HEK293T (cell line): ENCODE results near the gene ALG1L2.
"Not testable (repeated sequence)": the region's sequence is repeated elsewhere in the genome, so short reads cannot be mapped to it uniquely, and the experiment has no call there.

Source experiments
- CTCF ChIA-PET: fragments of 350-600 bp; formaldehyde crosslinking; extraction: SDS; loops from one replicate; lab custom pipeline; 2021; ENCODE audit warnings: antibody characterized with exemption, inconsistent platforms; lab: Yijun Ruan, JAX
- POLR2A ChIA-PET: fragments of 350-600 bp; formaldehyde crosslinking; extraction: SDS; loops from one replicate; lab custom pipeline; 2020; ENCODE audit warnings: antibody characterized with exemption, inconsistent platforms; lab: Yijun Ruan, JAX
- DNase-seq: peaks from one replicate; pipeline ENCODE4 v3.0.0; 2012; ENCODE audit warnings: mixed read lengths; ENCODE audit errors: extremely low spot score
- ARNT ChIP-seq: fragments of 450-650 bp; IDR thresholded peaks from 2 replicates; pipeline ENCODE4 v1.6.1; 2017; ENCODE audit warnings: mild to moderate bottlenecking
- BHLHE40 ChIP-seq: fragments of 450-650 bp; IDR thresholded peaks from 2 replicates; pipeline ENCODE4 v1.6.1; 2016; ENCODE audit warnings: mild to moderate bottlenecking, moderate library complexity, borderline replicate concordance
- CTBP1 ChIP-seq: fragments of 450-650 bp; IDR thresholded peaks from 2 replicates; pipeline ENCODE4 v1.6.1; 2016; ENCODE audit warnings: borderline replicate concordance
- ELF4 ChIP-seq: fragments of 450-650 bp; IDR thresholded peaks from 2 replicates; pipeline ENCODE4 v1.6.1; 2017; ENCODE audit warnings: antibody characterized with exemption
- FOXA1 ChIP-seq: fragments of 450-650 bp; IDR thresholded peaks from 2 replicates; pipeline ENCODE4 v1.6.1; 2016; ENCODE audit warnings: mild to moderate bottlenecking
- FOXK2 ChIP-seq: fragments of 450-650 bp; IDR thresholded peaks from 2 replicates; pipeline ENCODE4 v1.6.1; 2016; ENCODE audit warnings: mild to moderate bottlenecking
- FOXM1 ChIP-seq: fragments of 450-650 bp; IDR thresholded peaks from 2 replicates; pipeline ENCODE4 v1.6.1; 2017; ENCODE audit warnings: mild to moderate bottlenecking, borderline replicate concordance
- HDGF ChIP-seq: fragments of 450-650 bp; IDR thresholded peaks from 2 replicates; pipeline ENCODE4 v1.6.1; 2017; ENCODE audit warnings: antibody characterized with exemption, borderline replicate concordance
- L3MBTL2 ChIP-seq: fragments of 450-650 bp; conservative IDR thresholded peaks from 2 replicates; pipeline ENCODE4 v1.6.1; 2016; ENCODE audit warnings: mild to moderate bottlenecking
- LEF1 ChIP-seq: fragments of 450-650 bp; IDR thresholded peaks from 2 replicates; pipeline ENCODE4 v1.6.1; 2017; ENCODE audit warnings: mild to moderate bottlenecking, borderline replicate concordance
- NFRKB ChIP-seq: fragments of 450-650 bp; IDR thresholded peaks from 2 replicates; pipeline ENCODE4 v1.6.1; 2016; ENCODE audit warnings: mild to moderate bottlenecking, moderate library complexity
- PKNOX1 ChIP-seq: fragments of 450-650 bp; IDR thresholded peaks from 2 replicates; pipeline ENCODE4 v1.6.1; 2016
- SP1 ChIP-seq: fragments of 450-650 bp; IDR thresholded peaks from 2 replicates; pipeline ENCODE4 v1.6.1; 2017
- SUZ12 ChIP-seq: fragments of 450-650 bp; IDR thresholded peaks from 2 replicates; pipeline ENCODE4 v1.6.1; 2016; ENCODE audit warnings: mild to moderate bottlenecking
- TARDBP ChIP-seq: fragments of 450-650 bp; IDR thresholded peaks from 2 replicates; pipeline ENCODE4 v1.6.1; 2016
- ZNF384 ChIP-seq: fragments of 450-650 bp; IDR thresholded peaks from 2 replicates; pipeline ENCODE4 v1.6.1; 2016

Gene ALG1L2

GRCh38 chr3:130073582-130073981 is 8.0 kb upstream of the ALG1L2 start:
- DNase-seq = no peak
- POLR2A ChIA-PET = no interaction called here
- TF ChIP-seq CTBP1 (no peak), L3MBTL2 (no peak), ELF4 (no peak), PKNOX1 (no peak), FOXK2 (no peak), NFRKB (no peak), LEF1 (no peak), SUZ12 (no peak), HDGF (no peak), FOXA1 (no peak), SP1 (no peak), FOXM1 (no peak), BHLHE40 (no peak), TARDBP (no peak)
- CTCF ChIA-PET = interaction anchor here (0.6 kb wide), 1 partner anchor 82 kb away, joined by 6 read pairs; no protein-coding TSS in a partner anchor

GRCh38 chr3:130077636-130078035 is 4.0 kb upstream of the ALG1L2 start:
- CTCF ChIA-PET = no interaction called here
- POLR2A ChIA-PET = no interaction called here
- TF ChIP-seq NFRKB = no peak
- TF ChIP-seq TARDBP = no peak
- TF ChIP-seq SP1 = no peak
- no peak for TF ChIP-seq FOXM1
- TF ChIP-seq CTBP1 = no peak
- no peak for TF ChIP-seq LEF1
- TF ChIP-seq ELF4 = no peak
- no peak for TF ChIP-seq FOXK2
- TF ChIP-seq PKNOX1 = no peak
- TF ChIP-seq ARNT = no peak
- no peak for TF ChIP-seq BHLHE40
- no peak for TF ChIP-seq HDGF
- TF ChIP-seq ZNF384 = no peak
- TF ChIP-seq SUZ12 = no peak
- no peak for TF ChIP-seq L3MBTL2
- DNase-seq = no peak

- POLR2A ChIA-PET, CTCF ChIA-PET, DNase-seq: not testable (repeated sequence)
These were observed 1.9 kb downstream of the ALG1L2 start for GRCh38 chr3:130083363-130084090.

- TF ChIP-seq FOXM1 (no peak), CTBP1 (no peak), ELF4 (no peak), SP1 (no peak), ZNF384 (no peak), TARDBP (no peak), FOXA1 (no peak), ARNT (no peak), NFRKB (no peak), SUZ12 (no peak), PKNOX1 (no peak)
- ChIA-PET CTCF (interaction anchor here (0.6 kb wide), 1 partner anchor 860 kb away, joined by 6 read pairs; no protein-coding TSS in a partner anchor), POLR2A (no interaction called here)
- no peak for DNase-seq
These were observed 2.9 kb downstream of the ALG1L2 start for GRCh38 chr3:130084436-130084980.

- no peak for DNase-seq
- ChIA-PET CTCF (no interaction called here), POLR2A (no interaction called here)
- TF ChIP-seq L3MBTL2 (no peak), NFRKB (no peak), SUZ12 (no peak), TARDBP (no peak), SP1 (no peak), FOXM1 (no peak), CTBP1 (no peak), FOXA1 (no peak), BHLHE40 (no peak), FOXK2 (no peak), HDGF (no peak), ELF4 (no peak), ZNF384 (no peak), LEF1 (no peak), PKNOX1 (no peak), ARNT (no peak)
These were observed 4.2 kb downstream of the ALG1L2 start for GRCh38 chr3:130085881-130086280.

GRCh38 chr3:130086628-130087027 is 5.0 kb downstream of the ALG1L2 start:
- CTCF ChIA-PET, POLR2A ChIA-PET: not testable (repeated sequence)

More at GRCh38 chr3:130086628-130087027, 5.0 kb downstream of the ALG1L2 start:
- not testable (repeated sequence) for DNase-seq
